Esophagus squamous epithelium (tissue), 5 donors: ENCODE measurements around the gene PSD2. TPM values are rescaled to one million over a fixed set of nuclear protein-coding genes. Genes with fewer than 3 reads are reported as not detected.

ENCODE experiments used
- DNase-seq: peaks from one replicate; lab custom pipeline; 2025; lab: John Stamatoyannopoulos, UW
- H3K27ac ChIP-seq, 4 donors: fragments of 200-600 bp; sonication (generic); one replicate each; pipeline ENCODE4 v1.5.1; 2016 to 2019; ENCODE audit warnings: mild to moderate bottlenecking in 1 of 4
- H3K27me3 ChIP-seq, 4 donors: fragments of 200-600 bp; sonication (generic); 1 replicate in 3 of 4; 2 replicates in 1 of 4; pipeline versions ENCODE4 v1.5.1 to v1.6.0; 2017 to 2021; ENCODE audit warnings: antibody characterized with exemption in 1 of 4
- H3K36me3 ChIP-seq, 3 donors: fragments of 200-600 bp; sonication (generic); one replicate each; pipeline ENCODE4 v1.5.1; 2016 to 2019
- H3K4me1 ChIP-seq, 3 donors: fragments of 200-600 bp; sonication (generic); one replicate each; pipeline ENCODE4 v1.5.1; 2017 to 2019
- H3K4me3 ChIP-seq, 4 donors: fragments of 200-600 bp; sonication (generic); 1 replicate in 3 of 4; 2 replicates in 1 of 4; pipeline ENCODE4 v1.5.1; 2016 to 2019; ENCODE audit warnings: mild to moderate bottlenecking in 2 of 4, moderate library complexity in 1 of 4
- H3K9me3 ChIP-seq, 3 donors: fragments of 200-600 bp; sonication (generic); one replicate each; pipeline ENCODE4 v1.5.1; 2016 to 2019
- POLR2A ChIP-seq, 4 donors: fragments of 450-650 bp; IDR thresholded peaks; one replicate each; pipeline ENCODE4 v1.6.1; 2017; ENCODE audit warnings: antibody characterized with exemption in 4 of 4, mild to moderate bottlenecking in 4 of 4, moderate library complexity in 3 of 4
- WGBS, 2 donors: methylation state at CpG; one replicate each; pipeline ENCODE4 v1.1.5; 2018; 5-methylcytosine and 5-hydroxymethylcytosine counted together
- intact Hi-C: fragments of 100-400 bp; cut with DNase I; formaldehyde crosslinking; loops from one replicate; pipeline ENCODE4 v1.15.0; 2022
- total RNA-seq, 4 donors: library from RNA; depleted of rRNA; stranded (reverse); fragments of >200 nt; gene quantifications; one replicate each; pipeline ENCODE4 v1.1.0, GENCODE V29; 2016
- TF ChIP-seq, protein P1 (sequence below), 6 experiments: fragments of 450-650 bp in 4 of 6; fragments of 200-600 bp in 2 of 6; sonication (generic) in 2 of 6; IDR thresholded peaks; one replicate each; pipeline ENCODE4 v1.5.1; 2016 to 2019; ENCODE audit warnings: antibody characterized with exemption in 6 of 6, mild to moderate bottlenecking in 4 of 6, moderate library complexity in 4 of 6
- donor health status: DM: yes; HTN: yes; CAD: no.

The PSD2 gene
- total RNA-seq, 4 donors from 2014 or later, result not detected

DNA sequence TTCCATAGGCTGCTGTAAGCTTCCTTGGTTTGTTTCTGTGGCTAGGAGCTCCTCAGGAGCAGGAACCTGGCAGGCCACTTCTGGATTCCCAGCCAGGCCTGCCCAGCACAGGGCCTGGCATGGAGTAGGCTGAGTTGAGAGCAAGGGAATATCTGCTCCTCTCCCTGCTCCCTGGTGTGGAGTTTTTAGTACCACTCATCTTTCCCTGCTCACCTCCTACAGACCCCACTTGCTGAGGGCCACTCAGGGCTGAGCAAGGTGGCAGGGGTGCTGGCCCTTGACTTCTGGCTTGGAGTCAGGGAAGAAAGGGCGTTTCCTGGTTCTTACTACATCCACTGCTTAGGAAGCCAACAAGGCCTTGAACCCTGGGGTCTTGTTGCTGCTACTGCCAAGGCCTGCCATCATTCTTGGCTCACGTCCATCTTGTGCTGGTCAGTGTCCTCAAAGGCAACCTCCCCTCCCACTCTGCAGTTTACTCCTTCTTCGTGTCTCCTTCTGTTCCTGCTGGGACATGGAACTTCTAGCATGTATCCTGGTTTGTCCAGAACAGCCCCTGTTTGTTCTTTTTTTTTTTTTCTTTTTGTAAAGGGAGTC, 54.9 kb downstream of the PSD2 start:
- no peak for DNase-seq
- Histone ChIP-seq H3K27ac (peak overlapping the region in 3 of 4 donors; percentile 19 to 61 (median 44)), H3K36me3 (no peaks in the 10 kb centered on the region), H3K4me1 (peaks cover 0 to 29% (median 0%) of the 10 kb centered on the region in 3 donors), H3K9me3 (no peaks in the 10 kb centered on the region), H3K4me3 (no peak overlapping the region), H3K27me3 (peaks cover 0 to 12% (median 0%) of the 10 kb centered on the region in 4 donors)
- 91 to 95% methylated on average over 3 of the region's 3 CpGs for WGBS, 2 donors
- intact Hi-C loops, result no loop called here
- TF ChIP-seq POLR2A (IDR thresholded peaks at IDR 0.05), result no peak
- TF ChIP-seq, protein P1, sequence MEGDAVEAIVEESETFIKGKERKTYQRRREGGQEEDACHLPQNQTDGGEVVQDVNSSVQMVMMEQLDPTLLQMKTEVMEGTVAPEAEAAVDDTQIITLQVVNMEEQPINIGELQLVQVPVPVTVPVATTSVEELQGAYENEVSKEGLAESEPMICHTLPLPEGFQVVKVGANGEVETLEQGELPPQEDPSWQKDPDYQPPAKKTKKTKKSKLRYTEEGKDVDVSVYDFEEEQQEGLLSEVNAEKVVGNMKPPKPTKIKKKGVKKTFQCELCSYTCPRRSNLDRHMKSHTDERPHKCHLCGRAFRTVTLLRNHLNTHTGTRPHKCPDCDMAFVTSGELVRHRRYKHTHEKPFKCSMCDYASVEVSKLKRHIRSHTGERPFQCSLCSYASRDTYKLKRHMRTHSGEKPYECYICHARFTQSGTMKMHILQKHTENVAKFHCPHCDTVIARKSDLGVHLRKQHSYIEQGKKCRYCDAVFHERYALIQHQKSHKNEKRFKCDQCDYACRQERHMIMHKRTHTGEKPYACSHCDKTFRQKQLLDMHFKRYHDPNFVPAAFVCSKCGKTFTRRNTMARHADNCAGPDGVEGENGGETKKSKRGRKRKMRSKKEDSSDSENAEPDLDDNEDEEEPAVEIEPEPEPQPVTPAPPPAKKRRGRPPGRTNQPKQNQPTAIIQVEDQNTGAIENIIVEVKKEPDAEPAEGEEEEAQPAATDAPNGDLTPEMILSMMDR (IDR thresholded peaks at IDR 0.05), result no peak

GRCh38 chr5:139851558-139851957, 56.0 kb downstream of the PSD2 start:
- WGBS, 2 donors, result 86 to 92% methylated on average over 9 to 16 of the region's 19 CpGs
- intact Hi-C loops, result no loop called here
- H3K9me3 ChIP-seq, result no peaks in the 10 kb centered on the region
- peaks cover 0 to 29% (median 0%) of the 10 kb centered on the region in 3 donors for H3K4me1 ChIP-seq
- no peak for TF ChIP-seq POLR2A (IDR thresholded peaks at IDR 0.05)
- TF ChIP-seq, protein P1 (IDR thresholded peaks at IDR 0.05), result no peak
- H3K4me3 ChIP-seq, result no peak overlapping the region
- DNase-seq, result no peak
- no peaks in the 10 kb centered on the region for H3K36me3 ChIP-seq
- no peak overlapping the region for H3K27ac ChIP-seq
- H3K27me3 ChIP-seq, result peaks cover 0 to 7% (median 0%) of the 10 kb centered on the region in 4 donors

DNA sequence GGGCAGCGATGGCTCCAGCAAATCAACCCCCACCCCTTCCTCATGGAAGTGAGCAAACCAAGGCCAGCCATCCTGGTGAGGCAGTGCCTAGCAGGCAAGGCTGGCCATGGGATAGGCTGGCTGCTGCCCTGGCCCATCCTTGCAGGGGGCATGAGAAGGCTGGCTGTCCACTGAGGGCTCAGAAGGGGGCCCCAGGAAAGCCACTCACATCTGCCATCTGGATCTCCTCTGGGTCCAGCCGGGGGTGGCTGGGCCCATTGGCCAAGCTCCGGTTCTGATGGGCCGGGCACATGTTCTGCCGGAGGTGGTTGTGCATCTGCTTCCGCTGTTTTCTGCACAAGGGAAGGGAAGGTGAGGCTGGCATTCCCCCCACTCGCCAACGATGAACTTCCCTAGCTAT, 57.1 kb downstream of the PSD2 start:
- Histone ChIP-seq H3K27ac (no peak overlapping the region), H3K36me3 (no peaks in the 10 kb centered on the region), H3K4me1 (peaks cover 0 to 20% (median 0%) of the 10 kb centered on the region in 3 donors), H3K27me3 (no peaks in the 10 kb centered on the region), H3K4me3 (no peak overlapping the region), H3K9me3 (no peaks in the 10 kb centered on the region)
- intact Hi-C loops, result no loop called here
- DNase-seq, result no peak
- no peak for TF ChIP-seq POLR2A (IDR thresholded peaks at IDR 0.05)
- TF ChIP-seq, protein P1 (IDR thresholded peaks at IDR 0.05), result no peak
- 73 to 90% methylated on average over 2 of the region's 8 CpGs for WGBS, 2 donors

GRCh38 chr5:139854029-139854605, 58.5 kb downstream of the PSD2 start:
- Histone ChIP-seq H3K9me3 (no peaks in the 10 kb centered on the region), H3K4me3 (no peak overlapping the region), H3K27ac (no peak overlapping the region), H3K4me1 (peaks cover 0 to 17% (median 0%) of the 10 kb centered on the region in 3 donors), H3K36me3 (no peaks in the 10 kb centered on the region), H3K27me3 (no peaks in the 10 kb centered on the region)
- no peak for DNase-seq
- 87 to 93% methylated on average over 6 of the region's 7 CpGs for WGBS, 2 donors
- intact Hi-C loops, result no loop called here
- TF ChIP-seq, protein P1 (IDR thresholded peaks at IDR 0.05), result no peak
- TF ChIP-seq POLR2A (IDR thresholded peaks at IDR 0.05), result no peak

DNA sequence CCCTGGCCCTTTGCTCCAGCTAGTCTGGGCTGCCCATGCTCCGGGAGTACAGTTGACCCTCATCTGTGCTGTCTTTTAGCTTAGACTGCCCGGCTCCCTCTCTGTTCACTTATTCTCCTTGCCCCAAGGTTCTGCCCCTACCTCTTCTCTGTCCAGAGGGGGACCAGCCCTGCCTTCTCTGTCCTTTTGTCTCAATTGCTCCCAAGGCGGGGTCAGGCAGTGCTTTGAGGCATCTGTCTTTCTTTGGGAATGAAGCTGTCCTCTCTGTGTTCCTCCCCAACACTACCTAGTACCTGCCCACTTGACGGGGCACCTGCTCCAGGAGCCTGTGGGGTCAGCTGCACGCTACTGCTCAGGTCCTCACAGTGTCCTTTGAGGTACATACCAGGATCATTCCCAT, 59.3 kb downstream of the PSD2 start:
- Histone ChIP-seq H3K27me3 (no peaks in the 10 kb centered on the region), H3K4me1 (peaks cover 0 to 9% (median 0%) of the 10 kb centered on the region in 3 donors), H3K27ac (no peak overlapping the region), H3K36me3 (no peaks in the 10 kb centered on the region), H3K4me3 (no peak overlapping the region), H3K9me3 (no peaks in the 10 kb centered on the region)
- WGBS, 2 donors, result 83 to 95% methylated on average over 4 to 5 of the region's 5 CpGs
- DNase-seq, result no peak
- TF ChIP-seq, protein P1 (IDR thresholded peaks at IDR 0.05), result no peak
- no peak for TF ChIP-seq POLR2A (IDR thresholded peaks at IDR 0.05)
- intact Hi-C loops, result no loop called here
